DLD1 (cell line): Measurements from ENCODE around the gene RIMKLB.
"Not testable (repeated sequence)": the region's sequence is repeated elsewhere in the genome, so short reads cannot be mapped to it uniquely, and the experiment has no call there.

Source experiments
- in situ Hi-C: cut with HindIII; loops from 2 replicates; pipeline ENCODE4 v1.10.0; 2017; ENCODE audit warnings: low sequenced_read_pairs

The RIMKLB gene

DNA sequence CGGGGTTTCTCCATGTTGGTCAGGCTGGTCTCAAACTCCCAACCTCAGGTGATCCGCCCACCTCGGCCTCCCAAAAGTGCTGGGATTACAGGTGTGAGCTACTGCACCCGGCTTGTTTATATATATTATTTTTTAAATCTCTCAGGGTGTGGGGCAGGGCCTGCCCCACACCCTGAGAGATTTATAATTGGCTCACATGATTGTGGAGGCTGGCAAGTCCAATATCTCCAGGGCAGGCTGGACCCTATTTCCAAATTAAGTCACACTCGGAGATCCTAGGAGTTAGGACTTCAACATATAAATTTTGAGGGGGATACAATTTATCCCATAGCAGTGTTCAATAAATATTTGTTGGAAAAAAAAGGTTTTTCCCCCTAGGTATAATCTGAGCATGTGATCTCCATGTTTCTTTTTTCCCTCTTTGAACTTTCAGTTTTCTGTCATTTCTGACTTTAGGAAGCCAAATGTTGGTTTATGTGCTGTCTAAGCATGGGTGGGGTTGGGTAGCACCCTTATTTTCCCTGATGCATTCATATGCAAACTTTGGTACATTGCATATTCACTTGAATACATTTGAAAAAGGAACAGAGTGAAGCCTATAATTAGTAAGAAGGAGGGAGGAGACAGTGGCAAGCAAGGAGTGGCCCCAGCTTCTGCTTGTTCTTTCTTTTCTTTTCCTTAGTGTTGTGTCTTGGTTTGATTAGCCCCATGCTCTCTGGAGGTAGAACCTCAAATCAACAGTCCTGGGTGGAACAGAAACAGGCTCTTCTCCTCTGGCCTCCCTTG lies 116.0 kb downstream of the RIMKLB start:
- in situ Hi-C loops, result no loop called here

DNA sequence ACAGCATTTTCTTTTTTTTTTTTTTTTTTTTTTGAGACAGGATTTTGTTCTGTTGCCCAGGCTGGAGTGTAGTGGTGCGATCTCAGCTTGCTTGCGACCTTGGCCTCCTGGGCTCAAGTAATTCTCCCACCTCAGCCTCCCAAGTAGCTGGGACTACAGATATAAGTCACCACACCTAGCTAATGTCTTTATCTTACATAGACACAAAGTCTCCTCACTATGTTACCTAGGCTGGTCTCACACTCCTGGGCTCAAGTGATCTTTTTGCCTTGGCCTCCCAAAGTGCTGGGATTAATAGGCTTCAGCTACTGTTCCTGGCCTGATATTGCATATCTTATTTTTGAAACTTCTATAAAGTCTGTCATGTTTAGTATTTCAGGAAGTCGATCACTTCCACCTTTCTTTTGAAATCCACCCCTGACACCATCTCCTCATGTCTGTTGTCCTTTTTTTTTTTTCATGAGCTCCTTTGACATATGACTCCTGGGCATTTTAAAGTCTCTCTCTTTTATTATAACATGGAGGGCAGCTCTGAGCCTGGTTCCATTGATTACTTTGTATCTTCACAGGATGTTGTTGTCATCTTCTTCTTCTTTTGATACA lies 118.8 kb downstream of the RIMKLB start:
- in situ Hi-C loops, result no loop called here

DNA sequence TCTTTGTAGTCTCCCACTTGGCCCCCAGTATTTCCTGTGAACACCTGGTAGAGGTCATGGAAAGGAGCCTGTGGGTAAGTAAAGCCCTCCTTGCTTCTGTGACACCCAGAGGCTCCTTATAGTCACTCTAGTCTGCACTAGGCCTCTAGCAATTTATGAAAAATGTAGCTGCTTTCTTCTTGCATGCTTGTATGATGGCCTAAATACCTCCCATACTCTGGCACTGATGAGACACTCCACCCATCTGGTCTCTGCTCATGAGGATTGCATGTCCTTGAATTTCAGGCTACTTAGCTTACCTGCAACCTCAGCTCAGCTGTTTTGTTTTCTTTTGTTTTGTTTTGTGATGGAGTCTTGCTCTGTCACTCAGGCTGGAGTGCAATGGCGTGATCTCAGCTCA lies 120.1 kb downstream of the RIMKLB start:
- in situ Hi-C loops, result no loop called here

GRCh38 chr12:8818526-8818925 lies 120.7 kb downstream of the RIMKLB start:
- in situ Hi-C loops, result no loop called here

- in situ Hi-C loops, result no loop called here
These were observed 121.8 kb downstream of the RIMKLB start for GRCh38 chr12:8819666-8819980.

GRCh38 chr12:8820676-8821407 lies 123.1 kb downstream of the RIMKLB start:
- in situ Hi-C loops, result not testable (repeated sequence)

DNA sequence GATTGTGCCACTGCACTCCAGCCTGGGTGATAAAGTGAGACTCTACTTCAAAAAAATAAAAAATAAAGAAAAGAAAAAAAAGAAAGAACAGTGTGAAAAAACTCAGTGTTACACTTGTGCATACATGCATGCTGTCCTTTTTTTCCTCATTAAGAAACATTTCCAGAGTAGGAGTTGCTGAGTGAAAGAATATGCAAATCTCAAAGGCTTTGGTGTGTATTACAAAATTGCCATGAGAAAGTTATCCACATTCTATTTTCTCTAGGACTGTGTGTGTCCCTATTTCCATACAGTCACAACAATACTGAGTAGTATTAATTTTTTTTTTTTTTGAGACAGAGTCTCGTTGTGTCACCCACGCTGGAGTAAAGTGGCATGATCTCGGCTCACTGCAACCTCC lies 123.8 kb downstream of the RIMKLB start:
- in situ Hi-C loops, result no loop called here

GRCh38 chr12:8822298-8822697 lies 124.5 kb downstream of the RIMKLB start, which contains the start of gene A2ML1:
Gene A2ML1, plus strand, starts transcription at chr12:8822621. Its CDS starts 31 bp downstream, at chr12:8822652.
- in situ Hi-C loops, result no loop called here

DNA sequence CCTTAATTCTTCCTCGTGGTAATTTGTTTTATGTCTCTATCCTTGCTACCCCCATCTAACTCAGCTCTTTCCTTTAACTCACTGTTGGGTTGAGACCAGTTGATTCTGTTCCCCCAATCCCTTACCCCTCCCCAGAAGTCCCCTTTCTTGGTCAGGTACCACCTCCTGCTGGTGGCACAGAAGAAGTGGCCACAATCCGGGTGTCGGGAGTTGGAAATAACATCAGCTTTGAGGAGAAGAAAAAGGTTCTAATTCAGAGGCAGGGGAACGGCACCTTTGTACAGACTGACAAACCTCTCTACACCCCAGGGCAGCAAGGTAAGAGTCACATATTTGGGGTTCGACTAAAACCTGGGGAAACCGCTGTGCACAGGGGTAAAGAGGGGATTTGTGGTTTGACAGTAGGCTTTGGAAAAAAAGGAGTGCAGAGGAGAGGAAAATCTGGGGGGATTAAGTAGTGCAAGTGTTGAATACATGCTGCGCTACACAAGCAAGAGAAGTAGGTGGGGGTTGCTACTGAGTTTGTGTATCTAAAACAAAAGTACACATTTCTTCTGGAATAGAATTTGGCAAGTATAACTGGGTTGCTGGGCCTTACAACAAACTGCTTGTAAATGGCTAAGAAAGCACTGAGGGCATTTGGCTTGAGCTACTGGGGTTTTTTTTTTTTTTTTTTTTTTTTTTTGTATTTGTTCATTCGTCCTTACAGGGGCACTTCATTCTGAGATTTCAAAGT lies 125.9 kb downstream of the RIMKLB start:
- in situ Hi-C loops, result no loop called here

DNA sequence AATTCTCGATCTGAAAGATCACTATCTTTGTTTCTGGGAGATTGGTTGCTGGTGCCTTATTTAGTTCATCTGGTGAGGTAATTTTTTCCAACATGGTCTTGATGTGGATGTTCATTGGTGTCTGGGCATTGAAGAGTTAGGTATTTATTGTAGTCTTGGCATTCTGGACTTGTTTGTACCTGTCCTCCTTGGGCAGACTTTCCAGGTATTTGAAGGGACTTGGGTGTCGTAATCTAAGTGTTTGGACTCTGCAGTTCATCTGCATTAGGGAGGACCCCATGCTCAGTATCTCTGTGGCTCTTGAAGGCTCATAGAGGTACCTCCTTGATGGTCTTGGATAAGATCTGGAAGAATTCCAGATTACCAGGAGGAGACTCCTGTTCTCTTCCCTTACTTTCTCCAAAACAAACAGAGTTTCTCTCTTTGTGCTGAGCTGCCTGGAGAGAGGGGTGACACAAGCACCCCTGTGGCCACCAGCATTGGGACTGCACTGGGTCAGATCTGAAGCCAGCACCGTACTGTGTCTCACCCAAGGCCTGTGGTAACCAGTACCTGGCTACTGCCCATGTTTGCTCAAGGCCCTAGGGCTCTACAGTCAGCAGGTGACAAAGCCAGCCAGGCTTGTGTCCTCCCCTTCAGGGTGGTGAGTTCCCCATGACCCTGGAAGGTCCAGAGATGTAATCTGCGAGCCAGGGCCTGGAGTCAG lies 129.9 kb downstream of the RIMKLB start:
- in situ Hi-C loops, result no loop called here

DNA sequence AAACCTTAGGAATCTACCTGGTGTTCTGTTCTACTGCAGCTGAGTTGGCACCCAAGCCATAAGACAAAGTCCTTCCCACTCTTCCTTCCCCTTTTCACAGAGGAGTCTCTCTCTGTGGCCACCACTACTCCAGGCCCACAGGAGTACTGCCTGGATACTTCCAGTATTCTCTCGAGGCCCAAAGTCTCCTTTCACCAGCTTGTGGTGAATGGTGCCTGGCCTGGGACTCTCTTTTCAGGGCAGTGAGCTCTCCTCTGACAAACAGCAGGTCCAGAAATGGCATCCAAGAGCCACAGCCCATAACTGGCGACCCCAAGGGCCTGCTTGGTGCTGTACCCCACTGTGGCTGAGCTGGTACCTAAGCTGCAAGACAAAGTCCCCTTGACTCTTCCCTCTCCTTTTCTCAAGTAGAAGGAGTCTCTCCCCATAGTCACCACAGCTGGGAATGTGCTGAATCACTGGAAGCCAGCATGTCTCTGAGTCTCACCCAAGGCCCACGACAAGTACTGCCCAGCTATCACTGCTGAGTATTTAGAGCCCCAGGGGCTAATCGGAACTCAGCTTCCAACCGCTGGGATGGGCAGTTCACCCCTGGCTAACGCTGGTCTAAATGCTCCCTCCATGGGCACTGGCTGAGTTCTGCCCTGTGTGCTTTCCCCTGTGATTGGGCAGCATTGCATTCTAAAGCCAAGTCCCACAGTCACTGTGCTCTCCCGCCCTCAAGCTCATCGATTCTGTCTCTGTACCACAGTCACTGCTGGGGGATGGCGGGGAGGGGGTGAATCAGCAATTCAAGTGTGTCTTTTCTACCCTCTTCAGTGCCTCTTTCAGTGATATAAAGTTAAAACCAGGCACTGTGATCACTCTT lies 130.7 kb downstream of the RIMKLB start:
- in situ Hi-C loops, result no loop called here

- in situ Hi-C loops, result no loop called here
These were observed 131.3 kb downstream of the RIMKLB start for GRCh38 chr12:8829125-8829518.

- in situ Hi-C loops, result no loop called here
These were observed 131.8 kb downstream of the RIMKLB start for GRCh38 chr12:8829621-8830020.

DNA sequence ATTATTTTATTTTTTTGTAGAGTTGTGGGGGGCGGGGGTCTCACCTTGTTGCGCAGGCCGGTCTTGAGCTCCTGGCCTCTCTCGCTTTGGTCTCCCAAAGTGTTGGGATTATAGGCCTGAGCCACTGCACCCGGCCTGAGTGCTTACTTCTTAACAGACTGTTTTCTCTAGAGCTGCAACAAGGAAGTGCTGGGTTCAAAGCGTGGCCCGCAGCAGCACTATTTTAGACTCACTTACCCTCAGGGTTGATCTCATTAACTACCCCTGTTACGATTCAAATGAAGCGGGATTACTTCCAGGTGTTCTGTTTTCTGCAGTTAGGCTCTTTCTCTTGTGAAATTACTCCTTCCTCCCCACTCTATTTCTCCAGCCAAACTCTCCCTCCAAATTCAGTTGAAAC lies 133.3 kb downstream of the RIMKLB start:
- in situ Hi-C loops, result no loop called here

DNA sequence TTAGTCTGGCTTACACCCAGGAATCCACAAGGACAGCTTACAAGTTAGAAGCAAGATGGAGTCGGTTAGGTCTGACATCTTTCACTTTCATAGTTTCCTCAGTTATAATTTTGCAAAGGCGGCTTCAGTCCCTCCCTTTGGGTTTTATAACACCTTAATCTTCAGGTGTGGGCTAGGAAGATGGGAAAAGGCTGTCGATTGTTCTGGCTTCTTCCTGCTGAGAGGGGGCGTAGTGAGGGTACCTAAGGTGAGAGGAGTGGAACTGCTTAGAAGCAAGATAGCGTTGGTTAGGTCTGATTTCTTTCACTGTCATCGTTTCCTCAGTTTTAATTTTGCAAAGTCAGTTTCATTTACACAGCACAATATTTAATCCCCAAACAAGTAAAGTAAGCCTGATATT lies 134.7 kb downstream of the RIMKLB start:
- in situ Hi-C loops, result no loop called here
